ENCODE results near the gene KDELR3.

Gene KDELR3

DNA sequence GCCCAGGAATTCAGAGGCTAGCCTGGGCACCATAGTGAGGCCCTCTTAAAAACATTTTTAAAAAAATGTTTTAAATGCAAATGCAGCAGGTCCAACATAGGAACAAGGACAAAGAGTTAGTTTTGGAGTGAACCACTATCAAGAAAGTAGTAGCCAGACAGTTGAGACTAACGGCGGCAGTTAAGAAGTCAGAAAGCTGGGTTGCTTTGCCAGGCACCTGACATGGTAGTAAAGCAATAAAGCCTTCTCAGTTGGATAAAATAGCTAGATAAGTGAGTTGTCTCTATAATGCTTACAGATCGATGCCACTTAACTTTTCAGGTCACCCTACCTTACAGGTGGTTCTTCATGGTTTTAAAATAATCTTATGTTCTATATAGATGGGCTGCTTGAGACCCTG lies 55.1 kb downstream of the KDELR3 start:
- DNase-seq, result no peak

DNA sequence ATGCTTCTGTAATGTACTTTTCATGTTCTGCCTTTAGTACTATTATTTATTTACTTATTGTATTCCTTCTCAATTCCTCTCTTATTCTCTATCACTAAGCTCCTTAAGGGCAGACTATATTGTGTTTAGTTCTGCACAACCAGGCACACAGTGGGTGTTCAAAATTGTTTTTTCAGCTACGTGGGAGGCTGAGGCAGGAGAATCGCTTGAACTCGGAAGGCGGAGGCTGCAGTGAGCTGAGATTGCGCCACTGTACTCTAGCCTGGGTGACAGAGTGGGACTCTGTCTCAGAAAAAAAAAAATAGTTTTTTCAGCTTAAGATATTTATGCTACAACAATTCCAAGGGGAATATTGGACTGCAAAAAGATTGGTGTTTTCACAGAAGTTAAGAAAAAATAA lies 55.6 kb downstream of the KDELR3 start:
- no peak for DNase-seq

- DNase-seq, result no peak
These were observed 56.5 kb downstream of the KDELR3 start for GRCh38 chr22:38524429-38524828.

DNA sequence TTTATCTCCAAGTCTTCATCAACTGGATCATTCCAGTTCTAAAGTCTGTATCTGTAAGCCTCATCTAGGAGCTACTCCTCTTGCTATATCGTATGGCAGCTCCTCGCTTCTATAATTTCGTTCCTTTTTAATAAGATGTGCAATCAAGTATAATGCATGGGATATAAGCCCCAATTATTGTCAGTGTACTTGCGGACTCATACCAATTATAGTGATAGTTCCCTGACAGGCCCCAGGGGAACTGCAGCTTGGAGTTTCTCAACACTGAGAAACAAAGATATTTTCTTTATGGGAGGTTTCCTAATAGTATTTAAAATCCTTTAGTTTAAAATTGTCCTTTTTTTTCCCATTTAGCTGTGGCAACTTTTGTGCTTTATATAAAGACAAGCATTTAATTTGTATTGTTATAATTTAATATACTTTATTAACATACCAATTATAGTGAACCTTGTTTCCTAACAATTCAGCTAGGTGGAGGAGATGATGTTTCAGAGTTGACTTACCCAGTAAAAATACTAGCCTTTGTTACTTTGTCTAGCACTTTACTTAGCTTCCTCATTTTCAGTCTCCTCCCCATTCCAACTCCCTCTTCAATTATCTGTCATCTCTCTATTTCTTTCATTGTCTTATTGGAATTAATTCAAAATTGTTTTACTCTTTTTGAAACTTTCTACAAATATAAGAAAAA lies 63.5 kb downstream of the KDELR3 start:
- DNase-seq, result no peak
